ENCODE measurements around the gene CRLF1. TPM values are rescaled to one million over a fixed set of nuclear protein-coding genes. Genes with fewer than 3 reads are reported as not detected.

The CRLF1 gene
- total RNA-seq, 1 donor from 2014 or later = 55.3 TPM

DNA sequence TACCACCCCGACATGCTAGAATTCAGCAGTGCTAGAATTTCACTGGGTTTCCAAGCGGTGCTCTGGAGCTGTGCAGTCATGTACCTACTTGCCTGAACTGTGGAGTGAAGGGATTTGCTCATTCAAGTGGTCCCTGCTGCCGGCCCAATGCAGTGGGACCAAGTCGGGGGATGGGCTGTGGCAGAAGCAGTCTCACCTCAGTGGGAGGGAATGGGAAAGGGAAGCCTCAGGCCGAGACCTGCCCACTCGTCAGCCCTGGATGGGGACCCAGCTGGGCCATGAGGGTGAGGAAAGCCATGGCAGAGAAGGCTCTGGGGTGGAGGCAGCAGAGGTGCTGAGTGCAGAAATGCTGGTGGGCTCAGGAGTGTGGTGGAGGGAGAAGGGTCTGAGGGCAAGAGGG is 45.1 kb upstream of the CRLF1 start:
- Mint-ChIP-seq H3K9me3 (ENCODE audit: unreplicated experiment) (peaks cover 2% of the 10 kb centered on the region), H3K4me3 (ENCODE audit: unreplicated experiment) (no peak overlapping the region), H3K27me3 (ENCODE audit: unreplicated experiment) (peaks cover 8% of the 10 kb centered on the region), H3K4me1 (ENCODE audit: low read depth, unreplicated experiment) (peaks cover 17% of the 10 kb centered on the region), H3K36me3 (ENCODE audit: unreplicated experiment) (peaks cover 4% of the 10 kb centered on the region), H3K27ac (ENCODE audit: unreplicated experiment) (no peak overlapping the region)
- TF ChIP-seq, protein P1, sequence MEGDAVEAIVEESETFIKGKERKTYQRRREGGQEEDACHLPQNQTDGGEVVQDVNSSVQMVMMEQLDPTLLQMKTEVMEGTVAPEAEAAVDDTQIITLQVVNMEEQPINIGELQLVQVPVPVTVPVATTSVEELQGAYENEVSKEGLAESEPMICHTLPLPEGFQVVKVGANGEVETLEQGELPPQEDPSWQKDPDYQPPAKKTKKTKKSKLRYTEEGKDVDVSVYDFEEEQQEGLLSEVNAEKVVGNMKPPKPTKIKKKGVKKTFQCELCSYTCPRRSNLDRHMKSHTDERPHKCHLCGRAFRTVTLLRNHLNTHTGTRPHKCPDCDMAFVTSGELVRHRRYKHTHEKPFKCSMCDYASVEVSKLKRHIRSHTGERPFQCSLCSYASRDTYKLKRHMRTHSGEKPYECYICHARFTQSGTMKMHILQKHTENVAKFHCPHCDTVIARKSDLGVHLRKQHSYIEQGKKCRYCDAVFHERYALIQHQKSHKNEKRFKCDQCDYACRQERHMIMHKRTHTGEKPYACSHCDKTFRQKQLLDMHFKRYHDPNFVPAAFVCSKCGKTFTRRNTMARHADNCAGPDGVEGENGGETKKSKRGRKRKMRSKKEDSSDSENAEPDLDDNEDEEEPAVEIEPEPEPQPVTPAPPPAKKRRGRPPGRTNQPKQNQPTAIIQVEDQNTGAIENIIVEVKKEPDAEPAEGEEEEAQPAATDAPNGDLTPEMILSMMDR (IDR thresholded peaks at IDR 0.05; ENCODE audit: partially characterized antibody, unreplicated experiment) = no peak
- no peak for DNase-seq

DNA sequence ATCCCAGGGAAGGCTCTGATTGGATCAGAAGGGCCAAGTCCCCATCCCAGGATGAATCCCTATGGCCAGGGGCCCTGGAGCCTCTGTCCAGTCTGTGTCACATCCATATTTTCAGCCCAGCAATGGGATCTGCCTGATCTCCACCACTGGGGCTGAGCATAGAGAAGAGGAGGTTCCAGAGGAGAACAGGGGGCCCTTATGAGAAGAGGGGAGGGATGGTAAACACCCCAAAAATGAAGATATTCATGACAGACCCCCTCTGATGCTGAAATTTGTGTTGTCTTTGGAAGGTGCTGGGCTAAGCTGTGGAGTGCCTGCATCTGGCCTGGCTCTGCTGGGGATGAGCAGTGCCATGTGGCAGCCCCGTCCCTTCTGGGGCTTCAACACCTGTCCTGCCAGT is 44.7 kb upstream of the CRLF1 start:
- peaks cover 4% of the 10 kb centered on the region for H3K36me3 Mint-ChIP-seq (ENCODE audit: unreplicated experiment)
- DNase-seq = no peak
- H3K4me1 Mint-ChIP-seq (ENCODE audit: low read depth, unreplicated experiment) = peaks cover 20% of the 10 kb centered on the region
- no peak overlapping the region for H3K27ac Mint-ChIP-seq (ENCODE audit: unreplicated experiment)
- peaks cover 8% of the 10 kb centered on the region for H3K27me3 Mint-ChIP-seq (ENCODE audit: unreplicated experiment)
- no peak overlapping the region for H3K4me3 Mint-ChIP-seq (ENCODE audit: unreplicated experiment)
- peaks cover 2% of the 10 kb centered on the region for H3K9me3 Mint-ChIP-seq (ENCODE audit: unreplicated experiment)
- TF ChIP-seq, protein P1 (IDR thresholded peaks at IDR 0.05; ENCODE audit: partially characterized antibody, unreplicated experiment) = no peak

DNA sequence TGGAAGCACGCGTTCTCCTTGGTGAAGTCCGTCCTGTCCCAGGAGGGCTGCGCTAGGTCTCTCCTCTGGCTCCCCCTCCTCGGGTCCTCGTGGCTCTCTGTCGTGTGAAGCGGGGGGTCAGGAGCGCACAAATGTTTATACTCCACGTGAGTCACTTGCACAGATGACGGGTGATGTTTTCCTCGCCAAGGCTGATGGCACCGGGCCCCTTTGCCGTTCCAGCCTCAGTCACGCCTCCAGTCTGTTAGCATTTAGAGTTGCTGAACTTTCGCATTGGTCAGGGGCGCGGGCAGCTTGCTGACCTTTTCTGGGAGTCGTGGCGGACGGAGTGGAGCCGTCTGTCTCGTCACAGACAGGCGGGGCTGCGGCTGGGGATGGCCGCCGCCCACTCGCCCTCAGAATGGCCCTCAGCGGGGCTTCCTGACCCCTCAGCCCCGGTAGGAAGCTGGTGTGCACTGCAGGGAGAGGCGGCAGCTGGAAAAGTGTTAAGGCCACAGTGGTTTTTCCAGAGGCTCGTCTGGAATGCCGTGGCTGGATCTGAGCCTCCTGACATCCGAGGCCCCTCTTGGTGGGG is 44.0 kb upstream of the CRLF1 start:
- H3K27me3 Mint-ChIP-seq (ENCODE audit: unreplicated experiment) = peaks cover 8% of the 10 kb centered on the region
- no peak overlapping the region for H3K4me3 Mint-ChIP-seq (ENCODE audit: unreplicated experiment)
- peaks cover 2% of the 10 kb centered on the region for H3K9me3 Mint-ChIP-seq (ENCODE audit: unreplicated experiment)
- peaks cover 4% of the 10 kb centered on the region for H3K36me3 Mint-ChIP-seq (ENCODE audit: unreplicated experiment)
- TF ChIP-seq, protein P1 (IDR thresholded peaks at IDR 0.05; ENCODE audit: partially characterized antibody, unreplicated experiment) = no peak
- no peak overlapping the region for H3K27ac Mint-ChIP-seq (ENCODE audit: unreplicated experiment)
- DNase-seq = no peak
- peaks cover 20% of the 10 kb centered on the region for H3K4me1 Mint-ChIP-seq (ENCODE audit: low read depth, unreplicated experiment)

DNA sequence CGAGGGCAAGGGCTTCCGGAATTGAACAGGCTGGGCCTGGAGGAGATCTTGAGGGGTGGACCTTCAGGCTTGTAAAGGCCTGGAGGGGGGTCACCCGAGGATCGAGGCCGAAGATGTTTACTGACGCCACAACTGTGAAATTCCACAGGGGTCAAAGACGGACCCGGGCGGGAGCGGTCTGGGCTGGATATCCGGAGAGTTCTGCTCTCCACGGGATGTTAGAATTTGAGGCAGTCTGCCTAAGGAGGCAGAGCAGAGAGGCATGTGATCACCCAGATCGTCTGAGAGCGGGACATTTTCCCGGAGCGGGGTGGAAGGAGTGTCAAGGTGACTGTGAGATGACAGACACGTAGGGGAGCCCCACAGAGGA is 43.4 kb upstream of the CRLF1 start:
- no peak for DNase-seq
- H3K4me3 Mint-ChIP-seq (ENCODE audit: unreplicated experiment) = peak overlapping the region; percentile 58
- peaks cover 8% of the 10 kb centered on the region for H3K27me3 Mint-ChIP-seq (ENCODE audit: unreplicated experiment)
- H3K4me1 Mint-ChIP-seq (ENCODE audit: low read depth, unreplicated experiment) = peaks cover 20% of the 10 kb centered on the region
- TF ChIP-seq, protein P1 (IDR thresholded peaks at IDR 0.05; ENCODE audit: partially characterized antibody, unreplicated experiment) = no peak
- H3K36me3 Mint-ChIP-seq (ENCODE audit: unreplicated experiment) = peaks cover 4% of the 10 kb centered on the region
- peaks cover 2% of the 10 kb centered on the region for H3K9me3 Mint-ChIP-seq (ENCODE audit: unreplicated experiment)
- no peak overlapping the region for H3K27ac Mint-ChIP-seq (ENCODE audit: unreplicated experiment)

DNA sequence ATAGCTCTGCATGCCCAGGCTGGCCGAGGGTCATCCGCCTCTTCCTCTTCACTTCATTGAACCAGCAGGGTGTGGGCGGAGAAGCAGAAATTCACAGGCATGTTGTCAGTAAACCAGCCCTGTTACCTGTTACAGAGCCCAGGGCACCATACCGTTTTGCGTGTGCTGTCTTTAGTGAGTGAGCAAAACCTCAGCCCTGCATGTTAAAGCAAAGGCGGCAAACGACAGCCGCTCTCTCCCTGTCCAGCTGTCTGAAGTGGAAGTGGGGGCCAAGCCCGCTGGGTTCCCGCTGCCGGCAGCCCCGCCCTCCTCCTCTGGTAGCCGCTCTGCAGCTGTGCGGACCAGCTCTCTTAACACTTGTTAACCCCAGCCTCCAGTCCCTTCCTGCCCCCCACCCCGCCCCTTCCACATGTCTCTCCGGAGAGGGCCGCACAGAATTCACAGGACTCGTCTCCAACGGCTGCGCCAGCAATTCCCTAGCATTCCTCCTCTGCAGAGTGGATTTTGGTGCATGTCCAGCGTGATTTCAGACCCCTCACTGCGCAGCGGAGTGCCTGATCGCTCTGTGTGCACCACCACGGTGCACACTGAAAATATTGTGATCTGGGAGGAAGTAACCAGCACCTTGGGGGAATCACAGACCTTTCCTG is 42.9 kb upstream of the CRLF1 start:
- H3K27ac Mint-ChIP-seq (ENCODE audit: unreplicated experiment) = no peak overlapping the region

More for the DNA sequence above, 42.9 kb upstream of the CRLF1 start:
- DNase-seq = no peak
- peaks cover 4% of the 10 kb centered on the region for H3K36me3 Mint-ChIP-seq (ENCODE audit: unreplicated experiment)
- H3K4me3 Mint-ChIP-seq (ENCODE audit: unreplicated experiment) = no peak overlapping the region
- peaks cover 5% of the 10 kb centered on the region for H3K27me3 Mint-ChIP-seq (ENCODE audit: unreplicated experiment)
- TF ChIP-seq, protein P1 (IDR thresholded peaks at IDR 0.05; ENCODE audit: partially characterized antibody, unreplicated experiment) = no peak
- peaks cover 20% of the 10 kb centered on the region for H3K4me1 Mint-ChIP-seq (ENCODE audit: low read depth, unreplicated experiment)
- peaks cover 2% of the 10 kb centered on the region for H3K9me3 Mint-ChIP-seq (ENCODE audit: unreplicated experiment)

Measured in glutamatergic neuron (in vitro differentiated cells).